GM21526 (cell line): ENCODE measurements around the gene LRRC19.

Source experiments
- ATAC-seq: cut with Tn5 transposase; IDR thresholded peaks from one replicate; pipeline ENCODE4 v1.9.1; 2021; ENCODE audit warnings: moderate library complexity; ENCODE audit not compliant: unreplicated experiment, low FRiP score

LRRC19 gene

DNA sequence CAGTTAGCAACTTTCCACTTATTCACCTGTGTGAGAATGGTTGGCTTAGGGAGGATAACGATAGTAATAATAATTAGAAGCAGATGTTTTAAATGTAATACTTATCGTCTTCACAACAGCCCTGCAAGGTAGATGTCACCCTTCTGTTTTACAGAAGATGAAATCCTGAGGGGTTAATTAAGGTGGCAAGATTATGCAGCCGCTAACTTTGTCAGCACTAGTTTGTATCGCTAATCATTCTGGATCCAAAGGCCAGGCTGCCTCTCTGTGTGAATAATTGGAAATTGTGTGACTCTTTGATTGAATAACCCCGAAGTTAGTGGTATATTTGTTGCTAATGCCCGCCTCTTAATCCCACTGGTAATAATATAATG lies 48.6 kb downstream of the LRRC19 start:
- ATAC-seq = no peak

DNA sequence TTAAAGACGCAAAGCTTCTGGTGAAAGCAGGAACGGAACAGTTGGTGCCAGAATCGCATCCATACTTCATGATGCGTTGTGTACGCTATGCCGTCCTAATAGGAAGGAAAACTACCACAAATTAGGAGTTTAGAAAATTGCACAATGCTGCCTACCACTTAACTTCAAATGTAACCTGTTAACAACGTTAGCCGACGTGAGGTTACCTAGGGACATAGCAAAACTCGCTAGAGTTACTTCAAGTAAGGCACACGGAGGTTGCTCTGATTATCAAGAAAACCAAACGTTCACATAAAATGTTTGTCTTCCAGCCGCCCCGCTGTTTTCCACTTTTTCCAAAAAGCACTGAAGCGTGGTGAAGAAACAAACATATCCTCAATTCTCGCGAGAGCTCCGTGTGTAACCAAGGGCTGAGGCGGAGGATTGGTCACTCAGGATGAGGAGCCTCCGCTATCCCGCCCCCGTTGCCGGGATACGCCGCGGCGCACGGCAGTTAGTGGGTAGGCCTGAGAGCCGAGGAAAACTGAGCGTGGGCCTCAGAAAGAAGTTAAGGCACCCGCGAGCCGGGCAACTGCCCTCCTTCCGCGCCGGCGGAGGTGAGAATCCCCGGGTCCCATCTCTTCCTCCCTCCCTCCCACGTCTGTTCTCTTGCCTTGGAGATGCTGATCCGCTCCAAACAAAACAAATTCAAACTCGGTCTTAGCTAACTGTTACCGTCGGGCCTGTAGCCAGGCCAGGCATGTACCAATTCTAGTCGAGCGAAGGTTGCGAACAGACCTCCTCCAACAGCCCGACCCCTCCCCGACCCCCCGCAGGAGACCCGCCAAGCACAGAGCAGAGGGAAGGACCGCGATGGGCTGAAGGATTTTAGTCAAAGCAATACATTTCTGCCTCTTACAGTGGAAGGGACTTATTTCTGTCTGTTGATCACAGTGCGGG lies 49.3 kb downstream of the LRRC19 start, which contains the start of gene IFT74:
Gene IFT74 (plus strand): TSS at position 492 of the 939 bp plus-strand sequence. CDS start 5,556 bp downstream, outside the sequence.
- ATAC-seq = peak; percentile 99

DNA sequence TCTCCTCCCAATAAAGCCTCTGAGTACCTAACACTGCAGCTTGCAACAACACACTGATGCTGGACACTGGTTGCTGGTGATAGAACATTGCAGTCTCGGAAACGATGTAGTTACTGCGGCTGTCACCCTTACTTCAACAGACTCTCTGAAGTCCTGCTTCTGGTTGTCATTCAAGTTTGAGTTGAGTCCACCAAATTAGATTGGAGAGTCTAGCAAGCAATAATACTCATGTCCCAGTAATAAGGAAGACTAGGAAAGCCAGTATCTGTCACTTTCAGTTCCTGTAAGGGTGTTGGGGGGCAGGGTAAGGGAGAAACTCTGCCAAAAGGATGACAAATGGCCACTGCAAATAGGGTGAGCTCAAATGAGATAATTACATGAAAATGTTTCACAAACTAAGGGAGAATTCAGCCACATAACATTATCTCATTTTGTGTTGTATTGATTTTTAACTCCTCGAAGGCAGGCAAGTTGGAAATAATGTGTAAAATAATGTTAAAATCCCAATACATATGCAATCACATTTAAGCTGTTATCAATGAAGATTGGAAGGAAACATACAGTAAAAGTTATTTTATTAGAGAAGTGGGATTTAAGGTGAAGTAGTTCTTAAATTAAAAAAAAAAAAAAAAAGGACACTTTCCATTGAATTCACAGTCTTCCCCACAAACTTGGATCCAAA lies 50.1 kb downstream of the LRRC19 start:
- no peak for ATAC-seq

DNA sequence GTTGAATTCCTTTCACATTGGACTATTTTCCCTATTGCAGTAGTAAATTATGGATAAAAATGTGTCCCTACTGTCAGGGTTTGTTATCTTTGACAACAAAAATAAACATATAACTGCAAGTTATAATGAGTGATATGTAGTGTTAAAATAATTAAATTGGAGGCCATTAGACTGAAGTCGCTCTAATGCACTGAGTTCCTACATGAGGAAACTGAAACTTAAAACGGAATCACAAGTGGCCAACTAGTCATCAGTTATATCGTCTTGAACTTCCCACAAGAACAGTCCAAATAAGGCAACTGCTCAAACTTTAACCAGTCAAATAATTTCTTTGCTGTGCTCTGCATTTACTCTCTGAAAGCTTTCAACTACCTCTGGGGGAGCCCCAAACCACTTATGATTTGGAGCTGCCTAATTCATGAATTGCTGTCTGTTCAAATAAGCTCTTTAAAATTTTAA lies 51.4 kb downstream of the LRRC19 start:
- peak; percentile 23 for ATAC-seq

DNA sequence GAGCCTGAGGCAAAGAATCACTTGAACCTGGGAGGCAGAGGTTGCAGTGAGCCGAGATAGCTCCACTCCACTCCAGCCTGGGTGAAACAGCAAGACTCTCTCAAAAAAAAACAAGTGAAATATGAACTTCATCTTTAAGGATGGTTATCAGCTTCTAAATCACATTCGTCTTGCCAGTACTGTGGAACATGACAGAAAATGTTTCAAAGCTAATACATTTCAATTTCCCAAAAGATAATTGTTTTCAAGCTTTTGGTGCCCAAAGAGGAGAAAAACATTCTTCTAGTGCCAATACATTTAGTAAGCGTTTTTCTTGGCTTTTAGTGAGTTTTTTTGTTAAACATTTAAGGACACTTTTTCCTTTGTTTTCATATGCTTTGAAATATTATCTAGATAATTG lies 53.7 kb downstream of the LRRC19 start:
- no peak for ATAC-seq

DNA sequence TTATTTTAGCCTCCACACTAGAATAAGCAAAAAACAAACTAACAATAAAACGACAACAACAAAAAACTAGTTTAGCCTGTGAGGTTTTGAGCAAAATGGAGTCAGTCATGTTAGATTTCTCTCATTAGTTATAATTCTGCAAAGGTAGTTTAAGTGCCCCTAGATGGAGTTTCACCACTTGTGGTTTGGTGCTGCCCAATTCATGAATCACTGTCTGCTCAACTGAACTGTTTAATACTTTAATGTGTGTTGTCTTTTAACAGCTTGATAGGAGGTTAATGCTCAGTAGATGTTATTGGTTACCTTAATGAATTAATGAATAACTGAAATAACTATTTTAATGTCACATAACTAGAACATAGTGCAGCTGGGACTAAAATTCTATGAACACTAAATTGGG lies 55.0 kb downstream of the LRRC19 start:
- ATAC-seq = no peak

DNA sequence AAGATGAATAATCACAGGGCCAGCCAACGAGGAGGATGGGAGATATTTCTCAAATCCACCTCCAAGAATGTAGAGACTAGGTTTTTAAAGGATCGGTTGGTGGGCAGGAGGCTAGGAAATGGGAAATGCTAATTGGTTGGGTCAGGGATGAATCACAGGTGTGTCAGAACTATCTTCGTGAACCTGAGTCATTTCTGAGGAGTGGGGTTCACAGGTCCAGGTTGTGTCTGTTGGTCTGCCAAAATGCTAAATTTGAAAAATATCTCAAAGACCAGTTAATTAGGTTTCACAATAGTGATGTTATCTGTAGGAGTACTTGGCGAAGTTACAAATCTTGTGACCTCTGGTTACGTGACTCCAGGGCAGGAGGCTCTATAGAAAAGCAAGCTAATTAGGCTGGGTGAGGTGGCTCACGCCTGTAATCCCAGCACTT lies 55.8 kb downstream of the LRRC19 start:
- ATAC-seq = no peak

DNA sequence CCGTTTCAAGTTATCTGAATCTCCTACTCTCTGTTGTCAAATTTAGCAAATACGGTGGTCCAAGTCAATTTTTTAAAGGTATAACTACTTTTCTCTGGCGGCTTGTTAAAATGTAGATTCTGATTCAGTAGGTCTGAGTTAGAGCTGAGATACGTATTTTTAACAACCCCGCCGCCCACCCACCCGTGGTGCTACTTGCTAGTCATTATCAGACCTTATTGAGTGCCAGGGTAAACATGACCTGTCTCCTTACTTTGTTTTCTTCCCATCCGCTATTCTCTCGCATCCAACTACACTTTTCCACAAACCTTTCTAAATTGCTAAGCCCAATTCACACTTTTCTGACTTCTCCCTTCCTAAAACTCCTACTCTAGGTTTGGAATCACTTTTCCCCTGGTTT lies 57.7 kb downstream of the LRRC19 start:
- no peak for ATAC-seq

DNA sequence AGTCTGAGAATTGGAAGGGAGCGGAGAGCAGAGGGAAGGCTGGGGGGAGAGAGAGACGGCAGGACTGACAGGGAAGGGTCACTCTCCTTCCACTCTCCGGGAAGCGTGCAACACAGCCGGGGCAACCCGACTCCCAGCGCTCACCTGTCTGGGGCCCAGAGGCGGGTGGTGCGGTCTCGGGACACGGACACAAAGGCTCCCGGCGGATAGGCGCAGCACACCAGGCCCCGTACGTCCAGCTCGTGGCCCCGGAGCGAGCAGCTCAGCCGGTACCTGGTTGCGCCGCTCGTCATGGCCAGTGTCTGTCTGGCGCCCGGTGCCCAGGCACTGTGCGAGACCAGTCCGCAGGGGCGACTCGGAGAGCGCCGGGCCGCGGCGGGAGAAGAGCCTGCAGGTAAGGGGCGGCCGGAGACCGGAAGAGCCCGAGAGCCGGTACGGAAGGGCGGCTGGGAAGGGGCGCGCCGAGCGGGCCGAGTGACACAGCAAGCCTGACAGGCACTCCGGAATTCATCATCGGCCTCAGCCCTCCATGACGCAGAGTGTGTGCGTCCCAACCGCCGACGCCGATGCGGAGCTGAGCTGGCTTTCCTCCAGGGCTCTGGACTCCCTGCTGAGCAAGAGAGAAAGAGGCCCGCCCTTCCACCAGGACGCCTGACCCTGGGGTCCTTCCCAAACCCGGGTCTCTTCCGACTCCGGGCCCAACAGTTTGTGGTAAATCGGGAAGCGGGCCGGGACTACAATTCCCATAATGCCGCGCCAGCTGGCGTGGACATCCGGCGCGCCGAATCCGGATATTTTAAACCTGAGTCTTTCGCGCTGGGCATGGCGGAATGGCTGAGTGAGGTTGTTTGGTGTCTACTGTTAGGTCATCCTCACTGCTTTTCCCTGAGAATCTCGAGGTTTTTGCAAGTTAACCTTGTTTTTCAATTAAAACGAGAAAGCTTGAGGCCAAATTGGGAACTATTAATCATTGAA lies 58.4 kb downstream of the LRRC19 start, which contains the start of gene PLAA:
Gene PLAA (minus strand): TSS at position 490 of the 975 bp plus-strand sequence. CDS start 197 bp downstream, at position 293.
- peak; percentile 98 for ATAC-seq

DNA sequence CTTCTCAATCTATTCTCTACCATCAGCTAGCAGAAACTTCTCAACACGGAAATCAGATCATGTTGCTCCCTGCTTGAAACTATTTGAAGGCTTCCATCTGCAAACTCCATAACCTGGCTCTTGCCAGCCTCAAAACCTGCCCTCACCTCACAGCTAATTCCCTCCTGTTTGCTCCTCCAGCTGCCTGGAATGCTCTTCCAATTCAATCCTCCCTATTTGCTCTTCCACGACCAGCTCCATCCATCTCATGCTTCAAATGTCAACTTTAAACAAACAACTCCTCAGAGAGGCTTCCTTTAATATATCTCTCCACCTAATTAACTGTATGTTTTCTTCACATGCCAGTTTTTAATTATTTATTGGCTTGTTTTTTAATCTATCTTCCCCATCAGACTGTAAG lies 59.9 kb downstream of the LRRC19 start:
- no peak for ATAC-seq
